Choroid plexus epithelial cell (primary cell): Measurements from ENCODE around the gene KCTD21.

Experiments used
- DNase-seq: peaks from one replicate; pipeline ENCODE4 v3.0.0-alpha.2; 2010; ENCODE audit warnings: low read depth
- H3K4me3 ChIP-seq: 2 replicates; pipeline ENCODE4 v1.5.1; 2011; ENCODE audit warnings: low read depth, mild to moderate bottlenecking, control low read depth, low read length, moderate library complexity
- CTCF ChIP-seq: conservative IDR thresholded peaks from 2 replicates; pipeline ENCODE4 v1.5.1; 2011; ENCODE audit warnings: low read depth, mild to moderate bottlenecking, control low read depth, inconsistent platforms, low read length, moderate library complexity

KCTD21 gene

GRCh38 chr11:78217650-78218541, 29.5 kb upstream of the KCTD21 start:
- DNase-seq = no peak
- no peak for TF ChIP-seq CTCF

GRCh38 chr11:78216571-78217287, 28.3 kb upstream of the KCTD21 start:
- DNase-seq = no peak
- TF ChIP-seq CTCF = no peak
- H3K4me3 ChIP-seq = no peak overlapping the region

More at GRCh38 chr11:78217650-78218541, 29.5 kb upstream of the KCTD21 start:
- H3K4me3 ChIP-seq = no peak overlapping the region

DNA sequence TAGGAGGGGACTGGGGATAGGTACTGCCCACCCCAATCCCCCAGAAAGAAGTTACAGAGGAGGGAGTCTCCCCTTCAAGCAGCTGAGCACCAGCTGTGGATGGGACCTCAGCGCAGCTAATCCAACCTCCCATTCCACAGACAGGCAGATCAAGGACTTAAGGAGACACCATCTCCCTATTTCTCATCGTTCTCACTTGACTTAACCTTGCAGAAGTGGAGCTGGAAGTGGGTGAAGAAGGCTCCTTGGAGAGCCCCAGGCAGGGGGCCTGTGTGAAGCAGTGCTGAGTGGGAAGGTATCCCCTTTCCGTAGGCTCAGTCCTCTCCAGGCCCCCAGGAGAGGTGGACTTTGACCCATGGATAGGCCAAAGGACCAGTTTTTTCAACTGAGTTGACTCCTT, 27.6 kb upstream of the KCTD21 start:
- no peak for TF ChIP-seq CTCF
- DNase-seq = no peak
- H3K4me3 ChIP-seq = no peak overlapping the region

DNA sequence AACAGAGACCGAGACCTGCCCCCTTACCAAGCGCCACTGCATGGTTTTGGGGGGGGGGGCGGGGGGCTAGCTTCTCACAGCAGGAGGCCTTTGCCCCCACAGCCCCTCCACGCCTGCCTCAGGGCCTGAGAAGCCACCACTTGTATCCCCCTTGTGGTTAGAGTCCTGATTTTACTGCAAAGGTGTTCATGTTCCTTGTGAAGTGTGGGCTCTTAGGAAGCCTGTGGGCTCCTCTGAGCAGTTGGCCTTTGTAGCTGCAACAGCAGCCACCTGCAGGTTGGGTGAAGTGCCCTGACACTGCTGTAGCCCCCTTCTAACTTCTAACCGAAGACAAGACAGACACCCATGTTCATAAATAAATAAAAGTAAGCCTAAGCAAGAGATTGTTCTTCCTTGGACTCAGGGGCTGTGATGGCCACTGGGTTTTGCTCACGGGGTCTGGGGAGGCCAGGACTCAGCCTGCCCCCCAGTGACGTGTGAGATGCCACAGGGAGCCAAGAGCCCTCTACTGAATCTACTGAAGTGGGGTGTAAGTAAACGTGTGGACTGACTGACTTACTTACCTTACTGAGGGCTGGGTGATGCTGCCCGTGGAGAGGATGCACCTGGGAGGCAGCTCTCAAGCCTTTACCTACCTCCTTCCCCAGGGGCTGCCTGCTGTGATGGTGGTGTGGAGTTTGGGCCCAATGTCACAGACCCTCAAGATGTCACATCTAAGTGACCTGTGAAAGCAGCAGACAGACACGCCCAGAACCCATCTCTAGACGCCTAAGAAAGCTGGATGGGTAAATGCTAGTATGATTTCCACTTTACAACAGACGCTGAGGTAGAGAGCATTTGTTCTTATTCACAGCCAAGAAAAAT, 26.1 kb upstream of the KCTD21 start:
- H3K4me3 ChIP-seq = no peak overlapping the region
- no peak for TF ChIP-seq CTCF
- DNase-seq = no peak

GRCh38 chr11:78213526-78214330, 25.3 kb upstream of the KCTD21 start:
- TF ChIP-seq CTCF = no peak
- DNase-seq = peak; percentile 57
- H3K4me3 ChIP-seq = no peak overlapping the region

- TF ChIP-seq CTCF = no peak
- peak; percentile 78 for DNase-seq
- H3K4me3 ChIP-seq = no peak overlapping the region
Observed at GRCh38 chr11:78212586-78213371, 24.4 kb upstream of the KCTD21 start.
